GM19240 (cell line): ENCODE results near the gene TPR.

Experiments used
- DNase-seq: peaks from one replicate; pipeline ENCODE4 v3.0.0; 2011; ENCODE audit warnings: low spot score; ENCODE audit not compliant: insufficient read length

Gene TPR

GRCh38 chr1:186330758-186331157, 44.3 kb downstream of the TPR start:
- no peak for DNase-seq

DNA sequence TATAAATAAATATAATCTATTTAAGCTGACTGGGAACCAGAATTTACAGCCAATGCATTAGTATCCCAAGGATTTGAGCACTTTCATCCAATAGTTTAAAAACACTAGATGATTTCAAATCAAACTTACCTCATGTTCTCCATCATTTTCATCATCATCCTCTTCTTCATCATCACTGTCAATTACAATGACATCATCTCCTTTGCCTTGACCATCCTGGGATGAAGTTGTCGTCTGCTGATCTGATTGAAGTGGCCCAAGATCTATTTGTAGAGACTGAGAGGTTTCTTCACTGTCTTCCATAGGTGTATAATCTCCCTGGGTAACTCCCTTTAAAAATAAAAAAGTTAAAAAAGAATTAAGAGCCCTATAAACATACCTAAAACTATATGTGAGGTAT, 47.7 kb downstream of the TPR start:
- DNase-seq: no peak

DNA sequence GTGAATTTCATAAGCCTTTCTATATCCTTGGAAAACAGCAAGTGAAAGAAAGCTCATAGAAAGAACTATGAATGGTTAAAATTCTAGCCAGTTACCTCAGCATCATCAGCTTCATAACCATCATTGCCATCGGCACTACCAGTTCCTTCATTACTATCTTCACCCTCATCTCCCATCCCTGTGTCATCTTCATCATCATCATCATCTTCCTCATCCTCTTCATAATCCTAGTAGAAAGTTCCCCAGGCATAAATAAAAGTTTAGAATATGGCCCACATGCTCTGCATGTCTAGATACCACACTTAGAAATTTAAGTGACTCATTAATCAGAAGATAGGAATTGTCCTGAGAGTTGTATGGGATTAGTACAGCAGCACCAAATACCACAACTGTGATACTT, 49.0 kb downstream of the TPR start:
- no peak for DNase-seq

DNA sequence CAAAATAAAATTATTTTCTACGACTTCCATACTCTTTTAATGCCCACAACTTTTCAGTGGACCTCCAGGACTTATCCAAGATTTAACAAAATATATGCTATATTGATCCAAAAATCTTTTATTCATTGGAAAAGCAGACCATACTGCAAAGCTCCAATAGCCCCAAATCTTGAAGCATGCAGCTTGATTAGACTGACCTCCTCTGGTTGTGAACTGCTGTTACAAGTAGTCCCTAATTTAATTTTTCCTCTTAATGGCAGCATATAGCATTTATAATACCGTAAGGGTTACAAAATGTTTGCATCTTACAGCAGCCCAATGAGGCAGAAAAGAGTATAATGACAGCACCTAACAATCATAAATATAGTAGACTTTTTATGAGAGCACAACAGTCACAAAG, 49.8 kb downstream of the TPR start:
- DNase-seq: no peak

DNA sequence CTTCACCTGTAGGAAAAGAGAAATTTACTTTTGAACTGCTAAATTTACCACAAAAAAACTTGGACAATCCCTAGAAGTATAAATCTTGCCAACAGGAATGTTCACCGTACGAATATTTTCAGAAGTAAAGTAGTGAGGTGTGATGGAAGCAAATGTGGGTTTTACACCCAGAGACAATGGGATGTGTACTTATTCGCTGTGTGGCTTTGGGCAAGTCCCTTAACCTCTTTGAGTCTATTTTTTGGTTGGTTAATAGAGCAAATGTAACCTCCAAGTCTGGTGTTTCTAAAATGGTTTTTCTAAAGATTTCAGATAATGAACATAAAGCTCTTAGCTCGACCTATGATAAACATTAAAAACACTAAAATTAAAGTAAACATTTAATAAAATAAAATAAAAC, 51.2 kb downstream of the TPR start:
- DNase-seq: no peak

DNA sequence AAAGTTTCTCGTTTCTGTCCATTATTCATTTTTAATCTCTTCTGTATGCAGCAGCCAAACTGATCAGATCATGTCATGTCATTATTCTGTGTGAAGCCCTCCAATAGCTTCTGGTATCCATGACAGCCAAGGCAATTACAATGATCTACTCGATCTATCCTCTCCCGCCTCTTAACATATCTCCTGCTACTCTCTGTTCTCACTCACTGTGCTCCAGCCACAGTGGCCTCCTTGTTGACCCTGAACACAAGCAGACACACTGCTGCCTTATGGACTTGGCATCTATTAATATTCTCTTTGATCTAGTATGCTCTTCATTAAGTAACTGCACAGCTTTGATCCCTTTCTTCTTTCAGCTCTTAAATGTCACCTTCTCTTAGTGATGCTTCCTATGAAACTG, 59.5 kb downstream of the TPR start:
- no peak for DNase-seq

DNA sequence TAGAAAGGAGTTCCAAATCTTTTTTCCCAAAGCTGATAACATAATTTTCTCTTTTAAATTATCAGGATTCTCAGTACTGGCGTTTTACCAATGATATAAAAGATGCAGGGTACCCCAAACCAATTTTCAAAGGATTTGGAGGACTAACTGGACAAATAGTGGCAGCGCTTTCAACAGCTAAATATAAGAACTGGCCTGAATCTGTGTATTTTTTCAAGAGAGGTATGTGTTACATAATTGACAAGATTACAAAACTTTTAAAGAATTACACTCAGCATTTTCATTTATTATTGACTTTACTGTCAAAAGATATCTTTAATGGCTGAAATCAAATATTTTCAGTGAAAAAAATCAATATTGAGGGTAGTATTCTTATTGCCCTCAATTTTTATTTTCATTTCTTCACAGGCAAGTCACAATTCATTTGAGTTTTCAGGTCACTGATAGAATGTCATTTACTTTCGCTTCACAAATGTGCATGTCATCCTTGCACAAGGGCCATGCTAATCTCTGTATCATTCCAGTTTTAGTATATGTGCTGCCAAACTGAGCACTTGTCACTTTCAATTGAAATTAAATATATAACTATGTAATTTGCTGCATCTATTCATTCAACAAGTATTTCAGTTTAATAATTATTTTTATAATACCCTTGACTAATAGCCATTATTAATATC, 63.5 kb downstream of the TPR start:
- no peak for DNase-seq

DNA sequence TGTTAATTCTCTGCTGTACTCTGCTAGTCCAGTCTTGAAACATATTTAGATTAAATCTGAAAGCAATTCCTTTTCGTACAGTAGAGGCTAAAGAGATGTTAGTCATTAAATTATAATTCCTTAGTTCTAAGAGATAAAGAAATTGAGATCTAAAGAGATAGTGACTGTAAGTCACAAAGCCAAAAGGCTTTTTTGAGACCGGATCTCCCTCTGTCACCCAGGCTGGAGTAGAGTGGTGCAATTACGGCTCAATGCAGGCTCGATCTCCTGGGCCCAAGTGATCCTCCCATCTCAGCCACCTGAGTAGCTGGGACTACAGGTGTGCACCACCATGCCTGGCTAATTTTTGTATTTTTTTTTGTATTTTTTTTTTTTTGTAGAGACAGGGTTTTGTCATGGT, 64.7 kb downstream of the TPR start:
- DNase-seq: no peak

DNA sequence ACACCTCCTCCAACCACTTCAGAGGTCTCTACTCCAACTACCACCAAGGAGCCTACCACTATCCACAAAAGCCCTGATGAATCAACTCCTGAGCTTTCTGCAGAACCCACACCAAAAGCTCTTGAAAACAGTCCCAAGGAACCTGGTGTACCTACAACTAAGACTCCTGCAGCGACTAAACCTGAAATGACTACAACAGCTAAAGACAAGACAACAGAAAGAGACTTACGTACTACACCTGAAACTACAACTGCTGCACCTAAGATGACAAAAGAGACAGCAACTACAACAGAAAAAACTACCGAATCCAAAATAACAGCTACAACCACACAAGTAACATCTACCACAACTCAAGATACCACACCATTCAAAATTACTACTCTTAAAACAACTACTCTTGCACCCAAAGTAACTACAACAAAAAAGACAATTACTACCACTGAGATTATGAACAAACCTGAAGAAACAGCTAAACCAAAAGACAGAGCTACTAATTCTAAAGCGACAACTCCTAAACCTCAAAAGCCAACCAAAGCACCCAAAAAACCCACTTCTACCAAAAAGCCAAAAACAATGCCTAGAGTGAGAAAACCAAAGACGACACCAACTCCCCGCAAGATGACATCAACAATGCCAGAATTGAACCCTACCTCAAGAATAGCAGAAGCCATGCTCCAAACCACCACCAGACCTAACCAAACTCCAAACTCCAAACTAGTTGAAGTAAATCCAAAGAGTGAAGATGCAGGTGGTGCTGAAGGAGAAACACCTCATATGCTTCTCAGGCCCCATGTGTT, 66.6 kb downstream of the TPR start:
- DNase-seq: no peak

GRCh38 chr1:186307445-186307844, 67.6 kb downstream of the TPR start:
- no peak for DNase-seq

DNA sequence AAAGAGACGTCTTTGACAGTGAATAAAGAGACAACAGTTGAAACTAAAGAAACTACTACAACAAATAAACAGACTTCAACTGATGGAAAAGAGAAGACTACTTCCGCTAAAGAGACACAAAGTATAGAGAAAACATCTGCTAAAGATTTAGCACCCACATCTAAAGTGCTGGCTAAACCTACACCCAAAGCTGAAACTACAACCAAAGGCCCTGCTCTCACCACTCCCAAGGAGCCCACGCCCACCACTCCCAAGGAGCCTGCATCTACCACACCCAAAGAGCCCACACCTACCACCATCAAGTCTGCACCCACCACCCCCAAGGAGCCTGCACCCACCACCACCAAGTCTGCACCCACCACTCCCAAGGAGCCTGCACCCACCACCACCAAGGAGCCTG, 68.5 kb downstream of the TPR start:
- no peak for DNase-seq

GRCh38 chr1:186304982-186305949, 69.8 kb downstream of the TPR start:
- DNase-seq: no peak

- no peak for DNase-seq
Measured at GRCh38 chr1:186303911-186304310, 71.1 kb downstream of the TPR start.

GRCh38 chr1:186302381-186302920, 72.6 kb downstream of the TPR start:
- DNase-seq: no peak

DNA sequence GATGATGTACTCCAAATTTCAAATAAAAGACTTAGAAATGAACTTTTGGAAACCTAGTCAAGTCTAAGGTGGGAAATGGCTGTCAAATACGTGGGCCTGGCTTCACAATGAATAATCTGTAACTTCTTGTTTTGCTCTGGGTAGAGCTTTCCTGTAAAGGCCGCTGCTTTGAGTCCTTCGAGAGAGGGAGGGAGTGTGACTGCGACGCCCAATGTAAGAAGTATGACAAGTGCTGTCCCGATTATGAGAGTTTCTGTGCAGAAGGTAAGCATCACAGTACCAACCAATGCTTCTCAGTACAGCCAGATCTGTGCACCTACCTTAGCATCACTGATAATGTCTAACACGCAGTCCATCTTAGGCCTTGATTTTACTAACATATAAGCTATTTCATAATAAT, 73.6 kb downstream of the TPR start:
- DNase-seq: no peak

GRCh38 chr1:186300056-186300455, 75.0 kb downstream of the TPR start:
- no peak for DNase-seq

- DNase-seq: no peak
Measured at GRCh38 chr1:186299570-186299969, 75.5 kb downstream of the TPR start.

- no peak for DNase-seq
Measured at GRCh38 chr1:186298851-186299250, 76.2 kb downstream of the TPR start.

GRCh38 chr1:186297439-186298045, 77.5 kb downstream of the TPR start:
- DNase-seq: no peak

- DNase-seq: no peak
Measured at GRCh38 chr1:186295980-186296379, 79.1 kb downstream of the TPR start, which contains the start of gene PRG4. Gene PRG4, plus strand, starts transcription at chr1:186296279.

GRCh38 chr1:186292875-186293274, 82.2 kb downstream of the TPR start:
- no peak for DNase-seq
